Measurements from ENCODE around the gene FARP2.
"Not testable (repeated sequence)": the region's sequence is repeated elsewhere in the genome, so short reads cannot be mapped to it uniquely, and the experiment has no call there.

FARP2 gene

GRCh38 chr2:241313543-241314095 lies 42.5 kb upstream of the FARP2 start:
- Histone ChIP-seq H3K4me3 (peak overlapping the region in 7 of 10 experiments; percentile 76 to 94 (median 82); a peak in 11 of 20 replicates), H3K36me3 (peaks cover 3 to 16% (median 8%) of the 10 kb centered on the region in 11 experiments; a peak in 13 of 22 replicates), H4K20me1 (peaks cover 45 to 74% (median 60%) of the 10 kb centered on the region in 11 experiments), H3K27me3 (no peaks in the 10 kb centered on the region), H3K27ac (peak overlapping the region in 8 of 11 experiments; percentile 95 to 100 (median 99); a peak in 12 of 22 replicates), H3K4me2 (peak overlapping the region; percentile 67 to 94 (median 87)), H3K4me1 (peaks cover 68 to 80% (median 78%) of the 10 kb centered on the region in 10 experiments), H3K9ac (peak overlapping the region in 9 of 11 experiments; percentile 95 to 99 (median 97); a peak in 13 of 22 replicates), H3K9me3 (replicated peaks in 1 of 11) (no peaks in the 10 kb centered on the region)
- no peak for TF ChIP-seq Cebpa-rat (IDR thresholded peaks at IDR 0.05)

GRCh38 chr2:241314226-241315092 lies 41.6 kb upstream of the FARP2 start:
- TF ChIP-seq Cebpa-rat (IDR thresholded peaks at IDR 0.05): no peak
- peak overlapping the region; percentile 67 to 94 (median 87) for H3K4me2 ChIP-seq
- H3K36me3 ChIP-seq: peaks cover under 1 to 21% (median 9%) of the 10 kb centered on the region in 11 experiments; a peak in 16 of 22 replicates
- peaks cover 45 to 74% (median 60%) of the 10 kb centered on the region in 11 experiments for H4K20me1 ChIP-seq
- H3K4me1 ChIP-seq: peaks cover 68 to 80% (median 78%) of the 10 kb centered on the region in 10 experiments
- peak overlapping the region; percentile 95 to 100 (median 99) for H3K27ac ChIP-seq
- H3K4me3 ChIP-seq: peak overlapping the region; percentile 76 to 94 (median 80)
- H3K9ac ChIP-seq: peak overlapping the region; percentile 95 to 99 (median 96)
- H3K27me3 ChIP-seq: no peaks in the 10 kb centered on the region
- H3K9me3 ChIP-seq (replicated peaks in 1 of 11): no peaks in the 10 kb centered on the region

- Histone ChIP-seq H3K36me3 (peaks cover 7 to 29% (median 17%) of the 10 kb centered on the region in 11 experiments; a peak in 20 of 22 replicates), H3K9me3 (replicated peaks in 1 of 11) (no peaks in the 10 kb centered on the region), H3K4me1 (peaks cover 68 to 80% (median 78%) of the 10 kb centered on the region in 10 experiments), H3K27ac (peak within 1 kb of the TSS; percentile 95 to 100 (median 99)), H3K27me3 (no peaks in the 10 kb centered on the region), H4K20me1 (peaks cover 45 to 74% (median 60%) of the 10 kb centered on the region in 11 experiments), H3K4me2 (peak within 1 kb of the TSS; percentile 82 to 98 (median 96)), H3K4me3 (peak within 1 kb of the TSS; percentile 76 to 94 (median 80)), H3K9ac (peak within 1 kb of the TSS; percentile 95 to 99 (median 97))
- TF ChIP-seq Cebpa-rat (IDR thresholded peaks at IDR 0.05): peak in 4 of 11 experiments; percentile 22 to 72 (median 41); a peak in 6 of 22 replicates
Measured at GRCh38 chr2:241315093-241315878, 40.8 kb upstream of the FARP2 start, which contains the start of gene HDLBP. Gene HDLBP (minus strand): TSS chr2:241315672. CDS start chr2:241266869, 48,803 bp downstream.

GRCh38 chr2:241315879-241316631 lies 40.0 kb upstream of the FARP2 start, which contains the start of gene SEPTIN2:
Gene SEPTIN2 (plus strand): TSS chr2:241315925. CDS start chr2:241324233, 8,308 bp downstream.
- peaks cover 68 to 80% (median 78%) of the 10 kb centered on the region in 10 experiments for H3K4me1 ChIP-seq

GRCh38 chr2:241316825-241317224 lies 39.3 kb upstream of the FARP2 start:
- Histone ChIP-seq H4K20me1 (peaks cover 46 to 74% (median 62%) of the 10 kb centered on the region in 11 experiments), H3K27ac (peak overlapping the region; percentile 95 to 100 (median 99)), H3K27me3 (no peaks in the 10 kb centered on the region), H3K9ac (peak overlapping the region; percentile 95 to 99 (median 97)), H3K4me1 (peaks cover 68 to 80% (median 78%) of the 10 kb centered on the region in 10 experiments), H3K4me3 (peak overlapping the region; percentile 76 to 94 (median 80)), H3K36me3 (peaks cover 7 to 37% (median 22%) of the 10 kb centered on the region in 11 experiments; a peak in 20 of 22 replicates), H3K4me2 (peak overlapping the region; percentile 82 to 98 (median 96)), H3K9me3 (replicated peaks in 1 of 11) (no peaks in the 10 kb centered on the region)
- TF ChIP-seq Cebpa-rat (IDR thresholded peaks at IDR 0.05): no peak

More at GRCh38 chr2:241315879-241316631, 40.0 kb upstream of the FARP2 start, which contains the start of gene SEPTIN2:
- Histone ChIP-seq H3K27me3 (no peaks in the 10 kb centered on the region), H3K9ac (peak within 1 kb of the TSS; percentile 95 to 99 (median 97)), H3K4me3 (peak within 1 kb of the TSS; percentile 76 to 94 (median 80)), H4K20me1 (peaks cover 46 to 74% (median 60%) of the 10 kb centered on the region in 11 experiments), H3K4me2 (peak within 1 kb of the TSS; percentile 82 to 98 (median 96)), H3K27ac (peak within 1 kb of the TSS; percentile 95 to 100 (median 99)), H3K9me3 (replicated peaks in 1 of 11) (no peaks in the 10 kb centered on the region), H3K36me3 (peaks cover 7 to 34% (median 22%) of the 10 kb centered on the region in 11 experiments; a peak in 20 of 22 replicates)
- no peak for TF ChIP-seq Cebpa-rat (IDR thresholded peaks at IDR 0.05)

GRCh38 chr2:241317391-241317790 lies 38.7 kb upstream of the FARP2 start:
- Histone ChIP-seq H3K9me3 (replicated peaks in 1 of 11) (no peaks in the 10 kb centered on the region), H3K36me3 (peaks cover 7 to 43% (median 23%) of the 10 kb centered on the region in 11 experiments; a peak in 20 of 22 replicates), H3K4me2 (peak overlapping the region; percentile 82 to 98 (median 96)), H3K4me1 (peaks cover 68 to 80% (median 78%) of the 10 kb centered on the region in 10 experiments), H3K4me3 (peak overlapping the region; percentile 76 to 94 (median 80)), H3K9ac (peak overlapping the region; percentile 95 to 99 (median 97)), H3K27ac (peak overlapping the region in 10 of 11 experiments; percentile 95 to 100 (median 99); a peak in 20 of 22 replicates), H4K20me1 (peaks cover 50 to 74% (median 65%) of the 10 kb centered on the region in 11 experiments), H3K27me3 (no peaks in the 10 kb centered on the region)
- TF ChIP-seq Cebpa-rat (IDR thresholded peaks at IDR 0.05): no peak

GRCh38 chr2:241318830-241319229 lies 37.3 kb upstream of the FARP2 start:
- H3K27me3 ChIP-seq; H3K9me3 ChIP-seq (replicated peaks in 1 of 11); H3K27ac ChIP-seq: not testable (repeated sequence)
- peaks cover 68 to 80% (median 75%) of the 10 kb centered on the region in 10 experiments for H3K4me1 ChIP-seq
- peak overlapping the region in 2 of 11 experiments; percentile 36 to 99; a peak in 2 of 22 replicates for H3K9ac ChIP-seq
- H3K36me3 ChIP-seq: peaks cover 7 to 58% (median 30%) of the 10 kb centered on the region in 11 experiments; a peak in 20 of 22 replicates
- H3K4me3 ChIP-seq: peak overlapping the region in 1 of 10 experiments; percentile 76; a peak in 1 of 20 replicates
- H4K20me1 ChIP-seq: peaks cover 65 to 79% (median 76%) of the 10 kb centered on the region in 11 experiments
- H3K4me2 ChIP-seq: peak overlapping the region; percentile 82 to 98 (median 96)

Measured in BLaER1 treated with 17β-estradiol and CSF1 and Interleukin-3, amounts not matched to agents 10 nM and 100 nM (cell line).